ENCODE results near the gene MATK. TPM values are rescaled to one million over a fixed set of nuclear protein-coding genes. Genes with fewer than 3 reads are reported as not detected.

MATK gene
- total and polyA plus RNA-seq, 10 of the 15 experiments (the other 5 are each of a cell fraction or from before 2014, with no cell fraction given), result 0.24 to 2.2 (median 1.1) TPM; not detected in 2

GRCh38 chr19:3762501-3763459 is 23.4 kb downstream of the MATK start, which contains the start of gene MRPL54 (continued):
- TF ChIP-seq HSF1 (IDR thresholded peaks at IDR 0.05; ENCODE audit: low read depth, low read length) (no peak), POU2F2 (IDR thresholded peaks at IDR 0.05; ENCODE audit: borderline replicate concordance, low read depth, low read length) (peak; percentile 65; the same call in 1 of the 3 replicates), HDAC6 (IDR thresholded peaks at IDR 0.05; ENCODE audit: unreplicated experiment) (peak; percentile 54), NRF1 (conservative IDR thresholded peaks at IDR 0.05; ENCODE audit: low read depth, low read length) (peak; percentile 95), YY1 (IDR thresholded peaks at IDR 0.05; ENCODE audit: low read depth, low read length) (peak; percentile 93), CHD1 (IDR thresholded peaks at IDR 0.05; ENCODE audit: low read depth, low read length) (0 out of 2 replicates have a peak, but pooled peaks have one; percentile 24), RUNX3 (IDR thresholded peaks at IDR 0.05; ENCODE audit: low read length) (peak; percentile 84), ESRRA (IDR thresholded peaks at IDR 0.05; ENCODE audit: low read length) (peak; percentile 76), TCF3 (IDR thresholded peaks at IDR 0.05; ENCODE audit: borderline replicate concordance, insufficient read depth, low read depth, low read length) (0 out of 2 replicates have a peak, but pooled peaks have one; percentile 26), E4F1 (IDR thresholded peaks at IDR 0.05; ENCODE audit: borderline replicate concordance, partially characterized antibody) (peak; percentile 66), ELK1 (IDR thresholded peaks at IDR 0.05; ENCODE audit: low read depth, low read length) (peak; percentile 78), ATF2 (IDR thresholded peaks at IDR 0.05; ENCODE audit: low read length) (no peak), JUND (IDR thresholded peaks at IDR 0.05; ENCODE audit: low read depth, low read length) (no peak), TAF1 (IDR thresholded peaks at IDR 0.05; ENCODE audit: borderline replicate concordance, low read depth, low read length) (peak; percentile 83), RCOR1 (conservative IDR thresholded peaks at IDR 0.05; ENCODE audit: low read depth, low read length) (no peak), SMARCA5 (IDR thresholded peaks at IDR 0.05) (peak; percentile 92), RB1 (IDR thresholded peaks at IDR 0.05; ENCODE audit: borderline replicate concordance) (peak; percentile 26; the same call in 1 of the 2 replicates), NR2C1 (IDR thresholded peaks at IDR 0.05) (peak; percentile 77), EED (IDR thresholded peaks at IDR 0.05; ENCODE audit: low read depth) (0 out of 2 replicates have a peak, but pooled peaks have one; percentile 30), SRF (IDR thresholded peaks at IDR 0.05; ENCODE audit: low read depth in 2 of 2, low read length in 2 of 2) (peak; percentile 84 to 94), STAT1 (conservative IDR thresholded peaks at IDR 0.05) (peak; percentile 98), NFIC (IDR thresholded peaks at IDR 0.05; ENCODE audit: low read depth, low read length) (no peak), SPI1 (IDR thresholded peaks at IDR 0.05; ENCODE audit: borderline replicate concordance, insufficient read depth, low read depth, low read length) (peak; percentile 8; the same call in 1 of the 2 replicates), IKZF1 (conservative IDR thresholded peaks at IDR 0.05) (peak; percentile 100)

Data from GM12878 (cell line).